Mesenteric fat pad (tissue), 1 donor: ENCODE measurements around the gene GAS6. TPM values are rescaled to one million over a fixed set of nuclear protein-coding genes. Genes with fewer than 3 reads are reported as not detected.
"Not testable (repeated sequence)": the region's sequence is repeated elsewhere in the genome, so short reads cannot be mapped to it uniquely, and the experiment has no call there.

Experiments used
- DNase-seq: peaks from one replicate; pipeline ENCODE4 v3.0.0-alpha.2; 2020; ENCODE audit warnings: low spot score
- total RNA-seq: library from RNA; stranded (reverse); fragmentation: NEBNext Ultra II Directional; extraction: Animal tissue kit (Norgen Biotek cat#: 25700); gene quantifications from one replicate; pipeline ENCODE4 v1.2.1, GENCODE V29; 2021
- donor health status: DM: yes; HTN: yes; CAD: no.

Gene GAS6
- total RNA-seq, 1 donor from 2014 or later = 88.6 TPM

- peak; percentile 33 for DNase-seq
Observed at GRCh38 chr13:113796211-113796963, 67.5 kb downstream of the GAS6 start.

DNA sequence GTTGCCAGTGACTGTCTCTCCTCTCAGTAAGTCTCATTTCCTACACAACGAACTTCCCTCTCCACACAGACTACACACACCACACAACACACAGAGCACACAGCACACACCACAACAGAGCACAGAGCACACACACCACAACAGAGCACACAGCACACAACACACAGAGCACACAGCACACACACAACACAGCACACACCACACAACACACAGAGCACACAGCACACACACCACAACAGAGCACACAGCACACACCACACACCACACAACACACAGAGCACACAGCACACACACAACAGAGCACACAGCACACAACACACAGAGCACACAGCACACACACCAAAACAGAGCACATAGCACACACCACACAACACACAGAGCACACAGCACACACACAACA is 68.5 kb downstream of the GAS6 start:
- not testable (repeated sequence) for DNase-seq

DNA sequence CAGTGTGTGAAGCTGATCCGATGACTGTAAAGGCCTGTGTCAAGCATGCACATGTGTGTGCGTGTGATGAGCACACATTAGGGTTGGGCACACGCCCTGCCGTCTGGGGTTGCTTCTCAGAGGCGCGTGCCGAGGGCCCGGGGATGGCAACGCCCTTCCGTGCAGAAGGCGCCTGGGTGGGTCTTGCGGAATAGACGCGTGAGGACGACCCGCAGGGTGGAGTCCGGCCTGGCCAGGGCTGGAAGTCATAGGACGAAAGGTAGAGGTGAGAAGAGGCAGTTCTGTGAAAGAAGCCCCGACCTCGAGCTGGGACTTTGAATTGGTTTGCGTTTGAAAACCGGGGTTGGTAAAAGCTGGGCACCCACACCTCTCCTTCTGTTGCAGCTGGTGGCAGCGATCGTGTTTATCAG is 69.1 kb downstream of the GAS6 start:
- DNase-seq = peak; percentile 82

DNA sequence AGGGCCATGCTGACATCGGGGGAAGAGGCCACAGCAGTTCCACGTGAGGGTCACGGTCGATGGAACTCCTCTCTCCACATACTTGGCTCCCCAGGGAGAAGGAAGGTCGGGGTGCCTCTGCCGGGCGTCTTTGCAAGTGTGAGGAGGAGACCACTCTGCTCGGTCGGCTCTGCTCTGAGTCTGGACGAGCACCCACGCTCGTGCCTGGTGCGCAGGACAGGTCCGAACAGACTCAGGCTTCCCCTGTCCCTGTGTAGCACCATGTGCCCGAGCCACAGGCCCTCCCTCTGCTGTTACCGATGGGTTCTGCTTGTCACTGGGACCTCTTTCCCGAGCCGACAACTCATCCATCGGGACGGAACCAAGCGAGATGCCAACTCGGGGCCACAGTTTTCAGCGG is 69.8 kb downstream of the GAS6 start:
- no peak for DNase-seq

DNA sequence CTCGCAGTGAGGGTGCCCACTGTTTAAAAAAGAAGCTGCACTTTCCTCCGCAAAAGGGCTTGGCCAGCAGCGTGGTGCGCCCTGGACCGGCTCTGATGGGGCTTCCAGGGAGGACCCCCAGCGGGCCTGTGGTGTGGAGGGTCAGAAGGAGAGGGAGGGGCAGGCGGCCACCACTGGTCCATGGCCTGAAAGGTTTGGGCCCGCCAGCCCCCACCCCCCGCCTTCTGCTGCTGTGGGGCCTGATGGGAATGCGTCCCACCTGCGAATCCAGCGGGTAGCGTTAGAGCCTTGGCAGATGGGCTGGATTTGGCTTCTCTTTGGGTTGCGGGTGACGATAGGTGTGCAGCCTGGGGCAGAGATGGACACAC is 70.2 kb downstream of the GAS6 start:
- no peak for DNase-seq

- DNase-seq = no peak
Observed at GRCh38 chr13:113792886-113793717, 70.8 kb downstream of the GAS6 start.

- DNase-seq = peak; percentile 64
Observed at GRCh38 chr13:113792236-113792770, 71.6 kb downstream of the GAS6 start.

DNA sequence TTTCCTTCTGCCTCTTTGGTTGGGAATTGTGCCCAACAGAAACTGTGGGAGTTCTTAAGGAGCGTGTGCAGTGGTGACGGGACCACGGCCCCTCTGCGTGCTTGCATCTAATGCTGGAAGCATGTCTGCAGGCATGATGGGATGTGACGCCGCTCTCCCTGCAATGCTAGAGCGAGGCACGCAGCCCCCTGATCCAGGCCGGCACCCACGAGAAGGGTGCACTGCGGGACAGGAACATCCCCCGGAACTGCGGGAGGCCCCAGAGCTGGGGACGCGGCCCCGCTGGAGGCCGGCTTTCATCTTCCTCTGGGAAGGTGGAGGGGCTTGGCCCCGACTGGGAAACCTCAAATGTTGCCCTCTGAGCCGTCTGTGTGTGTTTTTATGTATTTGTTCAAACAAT is 72.1 kb downstream of the GAS6 start:
- DNase-seq = no peak

DNA sequence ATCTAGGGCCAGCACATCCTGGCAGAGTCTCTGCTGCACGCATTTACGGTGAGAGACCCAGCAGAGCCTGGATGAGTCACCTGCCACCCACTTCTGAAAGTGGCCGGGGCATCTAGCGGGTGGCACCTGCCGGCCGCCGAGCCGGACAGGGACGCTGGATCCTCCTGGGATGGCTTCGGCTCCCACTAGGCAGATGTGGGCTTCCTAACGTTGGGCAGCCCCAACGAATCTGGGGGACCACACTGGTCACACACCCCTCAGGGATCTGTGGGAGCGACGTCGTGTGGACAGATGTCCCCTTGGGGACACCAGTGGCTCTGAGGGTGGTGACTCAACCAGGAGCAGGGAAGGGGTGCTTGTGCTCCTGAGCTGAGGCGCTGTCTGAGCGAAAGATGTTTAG is 72.7 kb downstream of the GAS6 start:
- no peak for DNase-seq

- DNase-seq = not testable (repeated sequence)
Observed at GRCh38 chr13:113789931-113790330, 73.9 kb downstream of the GAS6 start.

GRCh38 chr13:113789167-113789566 is 74.7 kb downstream of the GAS6 start:
- DNase-seq = no peak

DNA sequence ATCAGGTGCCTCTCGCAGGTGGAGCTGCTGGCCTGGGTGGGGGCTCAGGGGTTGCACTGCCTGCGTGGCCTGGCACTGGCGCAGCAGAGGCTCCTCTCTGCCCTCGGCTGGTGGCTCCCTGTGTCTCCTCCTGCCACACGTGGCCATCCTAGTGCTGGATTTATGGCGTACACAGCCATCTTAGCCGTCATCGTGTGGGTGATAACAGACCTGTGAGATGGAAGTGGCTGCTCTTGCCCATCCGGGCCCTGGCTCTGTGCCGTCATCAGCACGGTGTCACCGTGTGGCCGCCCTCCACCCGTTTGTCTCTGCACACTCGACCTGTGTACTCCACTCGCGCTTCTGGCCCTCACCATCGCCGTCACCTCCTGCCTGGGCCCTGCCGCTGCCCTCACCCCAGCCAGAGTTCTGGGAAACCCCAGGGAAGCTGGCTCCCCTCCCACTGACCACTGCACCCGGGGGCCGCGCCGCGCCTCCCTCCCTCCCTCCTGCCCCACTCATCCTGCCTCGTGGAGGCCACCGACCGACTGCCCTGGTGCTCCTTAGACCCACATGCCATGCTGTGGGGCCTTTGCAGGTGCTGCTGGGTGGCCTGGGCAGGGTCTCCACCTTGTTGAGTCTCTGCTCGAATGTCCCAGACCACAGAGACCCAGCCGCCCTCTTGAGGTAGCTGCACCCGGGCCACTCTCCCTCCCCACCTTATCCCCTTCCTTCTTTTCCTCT is 75.3 kb downstream of the GAS6 start:
- no peak for DNase-seq

DNA sequence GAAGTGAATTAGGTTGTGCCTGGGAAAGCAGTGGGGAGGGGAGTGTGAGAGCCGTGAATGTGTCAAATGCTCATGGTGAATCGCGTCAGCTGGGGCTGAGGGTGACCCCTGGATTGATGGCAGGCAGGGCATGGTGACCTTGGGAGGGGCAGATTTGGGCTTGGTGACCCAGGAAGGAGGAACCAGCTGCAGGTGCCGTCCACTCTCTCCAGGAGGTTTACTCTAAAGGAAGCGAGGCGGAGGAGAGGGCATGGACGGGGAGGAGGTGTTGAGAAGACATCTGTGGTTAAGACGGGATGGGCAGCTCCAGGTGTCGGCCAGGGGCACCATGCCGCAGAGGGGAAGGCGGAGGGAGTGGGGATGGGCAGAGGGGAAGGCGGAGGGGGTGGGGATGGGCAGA is 76.2 kb downstream of the GAS6 start:
- DNase-seq = no peak

GRCh38 chr13:113786262-113786841 is 77.5 kb downstream of the GAS6 start:
- DNase-seq = peak; percentile 45

GRCh38 chr13:113785051-113786010 is 78.5 kb downstream of the GAS6 start:
- peak; percentile 77 for DNase-seq

DNA sequence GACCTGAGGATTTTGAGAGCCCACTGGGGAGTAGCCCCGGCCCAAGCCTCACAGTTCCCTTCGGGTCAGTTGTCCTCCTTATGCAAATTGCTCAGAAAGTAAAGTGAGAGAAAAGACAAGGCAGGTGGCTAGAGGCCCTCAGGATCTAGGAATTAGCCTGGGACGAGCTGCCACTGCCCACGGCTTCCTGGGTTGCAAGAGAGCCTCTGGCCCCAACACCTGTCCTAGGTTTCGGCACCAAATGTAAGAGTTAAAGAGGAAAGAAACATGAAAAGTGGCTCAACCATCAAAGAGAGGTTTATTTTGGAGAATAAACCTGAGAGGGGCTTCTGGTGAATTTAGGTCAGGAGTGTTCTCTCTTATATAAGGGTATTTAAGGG is 79.2 kb downstream of the GAS6 start:
- DNase-seq = peak; percentile 59

DNA sequence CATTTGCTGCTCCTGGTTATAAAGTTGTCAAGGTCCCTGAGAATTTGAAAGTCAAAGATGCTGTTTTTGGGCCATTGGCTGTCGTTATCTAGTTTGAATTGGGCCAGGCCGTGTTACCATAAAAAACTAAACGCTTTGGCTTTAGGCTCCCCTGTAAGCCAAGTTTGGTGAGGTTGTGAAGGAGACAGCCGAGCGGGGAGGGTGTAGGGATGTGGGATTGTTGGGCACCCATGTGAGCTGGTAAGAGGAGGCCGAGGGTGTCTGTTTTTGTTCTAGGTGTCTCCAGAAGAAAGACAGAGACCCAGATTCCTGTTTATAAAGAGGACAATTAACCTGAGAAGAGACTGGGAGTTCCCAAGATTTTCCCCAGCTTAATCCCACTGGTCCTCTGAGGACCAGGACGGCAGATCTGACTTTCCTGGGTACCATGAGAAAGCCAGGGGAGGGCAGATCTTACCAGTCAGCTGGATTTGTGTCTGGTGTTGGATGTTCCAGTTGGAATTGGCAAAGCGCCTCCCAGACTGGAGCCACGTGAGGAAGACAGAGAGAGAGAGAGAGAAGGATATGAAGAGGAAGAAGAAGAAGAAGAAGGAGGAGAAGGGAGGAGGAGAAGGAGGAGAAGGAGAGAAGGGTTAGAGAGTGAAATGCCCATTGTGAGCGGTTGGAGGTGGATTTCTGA is 79.8 kb downstream of the GAS6 start:
- peak; percentile 14 for DNase-seq

DNA sequence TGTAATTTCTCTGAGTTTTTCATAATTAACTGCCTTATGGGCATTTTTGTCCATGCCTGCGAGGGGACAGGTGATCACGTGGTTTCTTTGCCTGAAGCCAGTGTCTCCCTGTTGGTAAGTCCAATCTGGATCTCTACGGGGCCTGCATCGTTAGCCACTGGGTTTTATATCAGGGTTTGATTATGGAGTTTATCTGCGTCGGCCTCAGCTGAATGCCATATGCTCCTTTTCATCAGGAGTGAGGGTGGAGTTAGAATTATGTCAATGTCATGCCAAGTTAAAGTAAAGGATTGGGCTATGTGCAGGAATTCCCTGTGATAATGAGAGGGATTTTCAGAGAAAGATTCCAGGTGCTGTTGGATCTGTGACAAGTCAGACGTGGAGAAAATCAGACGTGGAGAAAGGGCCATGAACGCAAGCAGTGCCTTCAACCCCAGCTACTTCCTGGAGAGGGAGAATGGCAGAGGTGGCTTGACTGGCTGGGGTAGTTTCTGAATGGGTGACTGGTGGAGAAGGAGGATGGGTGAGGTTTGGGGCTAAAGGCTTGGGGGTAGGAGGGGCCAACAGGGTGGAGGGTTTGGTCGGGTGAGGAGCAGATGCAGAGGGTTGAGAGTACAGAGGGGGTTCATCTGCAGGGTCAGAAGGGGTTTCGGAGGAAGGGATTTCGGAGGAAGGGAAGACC is 80.5 kb downstream of the GAS6 start:
- DNase-seq = peak; percentile 60

- DNase-seq = peak; percentile 30
Observed at GRCh38 chr13:113782472-113782871, 81.4 kb downstream of the GAS6 start.
